ENCODE data around the gene RPS25. TPM values are rescaled to one million over a fixed set of nuclear protein-coding genes. Genes with fewer than 3 reads are reported as not detected.
"Not testable (repeated sequence)": the region's sequence is repeated elsewhere in the genome, so short reads cannot be mapped to it uniquely, and the experiment has no call there.

RPS25 gene
- polyA plus RNA-seq, 3 donors from 2014 or later: 1,543 to 2,582 (median 1,747) TPM

GRCh38 chr11:119051440-119052162, 33.5 kb upstream of the RPS25 start:
- DNase-seq: no peak
- Mint-ChIP-seq H3K27me3 (ENCODE audit: low read depth in 3 of 3) (peaks cover 2 to 3% (median 2%) of the 10 kb centered on the region in 3 donors), H3K27ac (no peak overlapping the region), H3K9me3 (no peaks in the 10 kb centered on the region), H3K36me3 (peaks cover 27 to 52% (median 33%) of the 10 kb centered on the region in 3 donors), H3K4me1 (peaks cover 28 to 37% of the 10 kb centered on the region in 2 donors), H3K4me3 (no peak overlapping the region)

GRCh38 chr11:119049081-119049480, 30.9 kb upstream of the RPS25 start:
- DNase-seq: no peak
- peaks cover 10 to 17% of the 10 kb centered on the region in 2 donors for H3K4me1 Mint-ChIP-seq
- H3K9me3 Mint-ChIP-seq: no peaks in the 10 kb centered on the region
- H3K36me3 Mint-ChIP-seq: peaks cover 27 to 65% (median 31%) of the 10 kb centered on the region in 3 donors
- H3K27me3 Mint-ChIP-seq (ENCODE audit: low read depth in 3 of 3): peaks cover 0 to 2% (median 2%) of the 10 kb centered on the region in 3 donors
- peak overlapping the region in 1 of 6 donors; percentile 55 for H3K27ac Mint-ChIP-seq
- no peak overlapping the region for H3K4me3 Mint-ChIP-seq

- Mint-ChIP-seq H3K4me1 (peaks cover 7 to 16% of the 10 kb centered on the region in 2 donors), H3K36me3 (peaks cover 23 to 62% (median 28%) of the 10 kb centered on the region in 3 donors), H3K9me3 (no peaks in the 10 kb centered on the region), H3K27me3 (ENCODE audit: low read depth in 3 of 3) (peaks cover 0 to 2% (median 2%) of the 10 kb centered on the region in 3 donors), H3K27ac (peak overlapping the region in 1 of 6 donors; percentile 71), H3K4me3 (no peak overlapping the region)
- DNase-seq: no peak
Measured at GRCh38 chr11:119048644-119049043, 30.5 kb upstream of the RPS25 start.

GRCh38 chr11:119047205-119047604, 29.1 kb upstream of the RPS25 start:
- Mint-ChIP-seq H3K27me3 (ENCODE audit: low read depth in 3 of 3) (peaks cover 0 to 2% (median 2%) of the 10 kb centered on the region in 3 donors), H3K9me3 (no peaks in the 10 kb centered on the region), H3K27ac (peak overlapping the region in 1 of 6 donors; percentile 38), H3K4me3 (no peak overlapping the region), H3K4me1 (peaks cover 3 to 6% of the 10 kb centered on the region in 2 donors), H3K36me3 (peaks cover 13 to 48% (median 18%) of the 10 kb centered on the region in 3 donors)
- no peak for DNase-seq

- H3K36me3 Mint-ChIP-seq: peaks cover 10 to 43% (median 18%) of the 10 kb centered on the region in 3 donors
- DNase-seq: no peak
- H3K27me3 Mint-ChIP-seq (ENCODE audit: low read depth in 3 of 3): peaks cover 0 to 2% (median 2%) of the 10 kb centered on the region in 3 donors
- H3K9me3 Mint-ChIP-seq: no peaks in the 10 kb centered on the region
- H3K4me1 Mint-ChIP-seq: peaks cover 2 to 6% of the 10 kb centered on the region in 2 donors
- H3K27ac Mint-ChIP-seq: no peak overlapping the region
- no peak overlapping the region for H3K4me3 Mint-ChIP-seq
Measured at GRCh38 chr11:119046489-119046888, 28.3 kb upstream of the RPS25 start.

GRCh38 chr11:119044708-119045107, 26.6 kb upstream of the RPS25 start:
- H3K27me3 Mint-ChIP-seq (ENCODE audit: low read depth in 3 of 3): peaks cover 0 to 2% (median 0%) of the 10 kb centered on the region in 3 donors
- no peaks in the 10 kb centered on the region for H3K9me3 Mint-ChIP-seq
- no peak overlapping the region for H3K4me3 Mint-ChIP-seq
- peak overlapping the region in 1 of 6 donors; percentile 48 for H3K27ac Mint-ChIP-seq
- peaks cover 8 to 33% (median 16%) of the 10 kb centered on the region in 3 donors for H3K36me3 Mint-ChIP-seq
- DNase-seq: no peak
- peaks cover 0 to 4% of the 10 kb centered on the region in 2 donors for H3K4me1 Mint-ChIP-seq

GRCh38 chr11:119042927-119043326, 24.8 kb upstream of the RPS25 start:
- no peaks in the 10 kb centered on the region for H3K9me3 Mint-ChIP-seq
- H3K27me3 Mint-ChIP-seq (ENCODE audit: low read depth in 3 of 3): no peaks in the 10 kb centered on the region
- H3K27ac Mint-ChIP-seq: no peak overlapping the region
- DNase-seq: no peak
- H3K36me3 Mint-ChIP-seq: peaks cover 4 to 20% (median 7%) of the 10 kb centered on the region in 3 donors
- H3K4me3 Mint-ChIP-seq: no peak overlapping the region
- no peaks in the 10 kb centered on the region for H3K4me1 Mint-ChIP-seq

GRCh38 chr11:119041821-119042514, 23.8 kb upstream of the RPS25 start:
- no peaks in the 10 kb centered on the region for H3K4me1 Mint-ChIP-seq
- H3K27me3 Mint-ChIP-seq (ENCODE audit: low read depth in 3 of 3): no peaks in the 10 kb centered on the region
- H3K9me3 Mint-ChIP-seq: no peaks in the 10 kb centered on the region
- H3K4me3 Mint-ChIP-seq: no peak overlapping the region
- peaks cover 0 to 15% (median 3%) of the 10 kb centered on the region in 3 donors for H3K36me3 Mint-ChIP-seq
- DNase-seq: no peak
- H3K27ac Mint-ChIP-seq: no peak overlapping the region

GRCh38 chr11:119039471-119039870, 21.3 kb upstream of the RPS25 start:
- DNase-seq, H3K27ac Mint-ChIP-seq: not testable (repeated sequence)

GRCh38 chr11:119038884-119039283, 20.7 kb upstream of the RPS25 start:
- Mint-ChIP-seq H3K36me3 (no peaks in the 10 kb centered on the region), H3K9me3 (no peaks in the 10 kb centered on the region), H3K27ac (peak overlapping the region in 2 of 6 donors; percentile 3 to 43), H3K4me3 (no peak overlapping the region), H3K4me1 (no peaks in the 10 kb centered on the region), H3K27me3 (ENCODE audit: low read depth in 3 of 3) (peaks cover 0 to 1% (median 0%) of the 10 kb centered on the region in 3 donors)
- DNase-seq: no peak

More at GRCh38 chr11:119039471-119039870, 21.3 kb upstream of the RPS25 start:
- H3K9me3 Mint-ChIP-seq; H3K4me3 Mint-ChIP-seq; H3K27me3 Mint-ChIP-seq (ENCODE audit: low read depth in 3 of 3); H3K4me1 Mint-ChIP-seq; H3K36me3 Mint-ChIP-seq: not testable (repeated sequence)

GRCh38 chr11:119034813-119035212, 16.7 kb upstream of the RPS25 start:
- Mint-ChIP-seq H3K27ac (no peak overlapping the region), H3K4me1 (peaks cover 2 to 10% of the 10 kb centered on the region in 2 donors), H3K4me3 (no peak overlapping the region), H3K9me3 (no peaks in the 10 kb centered on the region), H3K36me3 (no peaks in the 10 kb centered on the region), H3K27me3 (ENCODE audit: low read depth in 3 of 3) (peaks cover 0 to 4% (median 0%) of the 10 kb centered on the region in 3 donors)
- DNase-seq: no peak

- H3K9me3 Mint-ChIP-seq; DNase-seq; H3K27me3 Mint-ChIP-seq (ENCODE audit: low read depth in 3 of 3); H3K36me3 Mint-ChIP-seq; H3K27ac Mint-ChIP-seq; H3K4me3 Mint-ChIP-seq: not testable (repeated sequence)
- H3K4me1 Mint-ChIP-seq: peaks cover 8 to 15% of the 10 kb centered on the region in 2 donors
Measured at GRCh38 chr11:119033421-119033820, 15.3 kb upstream of the RPS25 start.

- H3K36me3 Mint-ChIP-seq: no peaks in the 10 kb centered on the region
- H3K9me3 Mint-ChIP-seq: no peaks in the 10 kb centered on the region
- H3K27me3 Mint-ChIP-seq (ENCODE audit: low read depth in 3 of 3): peaks cover 0 to 4% (median 2%) of the 10 kb centered on the region in 3 donors
- H3K4me3 Mint-ChIP-seq: peak overlapping the region in 1 of 5 donors; percentile 46
- DNase-seq: no peak
- H3K4me1 Mint-ChIP-seq: peaks cover 8 to 15% of the 10 kb centered on the region in 2 donors
- H3K27ac Mint-ChIP-seq: peak overlapping the region in 2 of 6 donors; percentile 30 to 40
Measured at GRCh38 chr11:119031912-119032280, 13.8 kb upstream of the RPS25 start.

All from immature natural killer cell (primary cell).